ENCODE data around the gene UNC13B. TPM values are rescaled to one million over a fixed set of nuclear protein-coding genes. Genes with fewer than 3 reads are reported as not detected.

The UNC13B gene
- total and polyA plus RNA-seq, 2 donors (not counting 3 experiments of a cell fraction or from before 2014, with no cell fraction given), result 30.1 to 46.2 TPM

DNA sequence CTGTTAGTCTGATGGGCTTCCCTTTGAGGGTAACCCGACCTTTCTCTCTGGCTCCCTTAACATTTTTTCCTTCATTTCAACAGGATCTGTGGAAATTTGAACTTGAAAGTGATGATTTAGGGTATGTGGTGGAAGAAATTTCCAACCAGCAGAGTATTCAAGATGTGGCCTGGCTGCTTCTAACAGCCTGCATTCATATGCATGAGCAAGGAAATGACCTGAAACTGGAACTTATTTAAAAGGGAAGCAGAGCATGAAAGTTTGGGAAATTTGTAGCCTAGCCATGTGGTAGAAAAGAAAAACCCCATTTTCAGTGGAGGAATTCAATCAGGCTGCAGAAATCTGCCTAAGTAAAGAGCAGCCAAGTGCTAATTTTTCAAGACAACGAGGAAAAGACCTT lies 41.7 kb downstream of the UNC13B start:
- no peak for DNase-seq (ENCODE audit: low read depth, low spot score)
- FAIRE-seq, result no peak
- H3K9me3 ChIP-seq (replicated peaks; ENCODE audit: control insufficient read depth, insufficient read depth, low read length), result no peaks in the 10 kb centered on the region
- ChIA-PET CTCF (no interaction called here), POLR2A (no interaction called here)
- no peak overlapping the region for H3K4me2 ChIP-seq (ENCODE audit: insufficient read depth, low read length)
- no peaks in the 10 kb centered on the region for H3K36me3 ChIP-seq (ENCODE audit: control insufficient read depth in 2 of 2, extremely low read depth in 1 of 2, insufficient read depth in 2 of 2, low read length in 2 of 2)
- dilution Hi-C loops (cut with MboI; ENCODE audit: extremely low pct_ligation_motif_present, low sequenced_read_pairs), result no loop called here
- H3K79me2 ChIP-seq (ENCODE audit: control insufficient read depth, insufficient read depth, low read length), result peaks cover 6% of the 10 kb centered on the region
- no peaks in the 10 kb centered on the region for H3K9me1 ChIP-seq (replicated peaks; ENCODE audit: control insufficient read depth, extremely low read depth, insufficient read depth, low read length)
- no peak overlapping the region for H2AFZ ChIP-seq (ENCODE audit: low read depth, low read length)
- no peak for TF ChIP-seq GATA2 (IDR thresholded peaks at IDR 0.05; ENCODE audit: insufficient read depth, insufficient read length, low read depth, low read length)
- no peak for TF ChIP-seq POLR2AphosphoS5 (IDR thresholded peaks at IDR 0.05; ENCODE audit: insufficient read depth, low read depth, low read length)
- TF ChIP-seq EZH2 (IDR thresholded peaks at IDR 0.05; ENCODE audit: borderline replicate concordance, low read depth, low read length, severe bottlenecking), result no peak
- TF ChIP-seq MYC (IDR thresholded peaks at IDR 0.05; ENCODE audit: low read depth, low read length), result no peak
- no peak for TF ChIP-seq FOS (IDR thresholded peaks at IDR 0.05; ENCODE audit: borderline replicate concordance, insufficient read depth, low read length)
- TF ChIP-seq POLR2A (IDR thresholded peaks at IDR 0.05; ENCODE audit: low read depth, low read length), result no peak
- no peak for TF ChIP-seq JUN (IDR thresholded peaks at IDR 0.05; ENCODE audit: borderline replicate concordance, insufficient read depth, insufficient read length, low read depth)
- TF ChIP-seq, protein P1, sequence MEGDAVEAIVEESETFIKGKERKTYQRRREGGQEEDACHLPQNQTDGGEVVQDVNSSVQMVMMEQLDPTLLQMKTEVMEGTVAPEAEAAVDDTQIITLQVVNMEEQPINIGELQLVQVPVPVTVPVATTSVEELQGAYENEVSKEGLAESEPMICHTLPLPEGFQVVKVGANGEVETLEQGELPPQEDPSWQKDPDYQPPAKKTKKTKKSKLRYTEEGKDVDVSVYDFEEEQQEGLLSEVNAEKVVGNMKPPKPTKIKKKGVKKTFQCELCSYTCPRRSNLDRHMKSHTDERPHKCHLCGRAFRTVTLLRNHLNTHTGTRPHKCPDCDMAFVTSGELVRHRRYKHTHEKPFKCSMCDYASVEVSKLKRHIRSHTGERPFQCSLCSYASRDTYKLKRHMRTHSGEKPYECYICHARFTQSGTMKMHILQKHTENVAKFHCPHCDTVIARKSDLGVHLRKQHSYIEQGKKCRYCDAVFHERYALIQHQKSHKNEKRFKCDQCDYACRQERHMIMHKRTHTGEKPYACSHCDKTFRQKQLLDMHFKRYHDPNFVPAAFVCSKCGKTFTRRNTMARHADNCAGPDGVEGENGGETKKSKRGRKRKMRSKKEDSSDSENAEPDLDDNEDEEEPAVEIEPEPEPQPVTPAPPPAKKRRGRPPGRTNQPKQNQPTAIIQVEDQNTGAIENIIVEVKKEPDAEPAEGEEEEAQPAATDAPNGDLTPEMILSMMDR (IDR thresholded peaks at IDR 0.05; ENCODE audit: extremely low read depth in 1 of 2, insufficient read depth in 1 of 2, low read depth in 1 of 2, low read length in 2 of 2), result no peak
- H3K27ac ChIP-seq (ENCODE audit: insufficient read depth, low read depth, low read length), result no peak overlapping the region
- H4K20me1 ChIP-seq (replicated peaks; ENCODE audit: control insufficient read depth, extremely low read depth, insufficient read depth, low read length), result no peaks in the 10 kb centered on the region
- H3K9ac ChIP-seq (replicated peaks; ENCODE audit: extremely low read depth, insufficient read depth, low read length), result no peak overlapping the region
- no TSS peak for BruUV-seq (replicated peaks)
- intact Hi-C loops (cut with micrococcal nuclease), result no loop called here
- no peak overlapping the region for H3K4me3 ChIP-seq (replicated peaks in 1 of 3; ENCODE audit: insufficient read depth in 1 of 3, low read depth in 1 of 3, low read length in 3 of 3)
- H3K4me1 ChIP-seq (ENCODE audit: control insufficient read depth, extremely low read depth, insufficient read depth, low read length), result no peaks in the 10 kb centered on the region
- no peaks in the 10 kb centered on the region for H3K27me3 ChIP-seq (ENCODE audit: control insufficient read depth in 2 of 2, insufficient read depth in 2 of 2, low read length in 2 of 2)

Measured in endothelial cell of umbilical vein (primary cell).